Measurements from ENCODE around the gene AMIGO2.

AMIGO2 gene

DNA sequence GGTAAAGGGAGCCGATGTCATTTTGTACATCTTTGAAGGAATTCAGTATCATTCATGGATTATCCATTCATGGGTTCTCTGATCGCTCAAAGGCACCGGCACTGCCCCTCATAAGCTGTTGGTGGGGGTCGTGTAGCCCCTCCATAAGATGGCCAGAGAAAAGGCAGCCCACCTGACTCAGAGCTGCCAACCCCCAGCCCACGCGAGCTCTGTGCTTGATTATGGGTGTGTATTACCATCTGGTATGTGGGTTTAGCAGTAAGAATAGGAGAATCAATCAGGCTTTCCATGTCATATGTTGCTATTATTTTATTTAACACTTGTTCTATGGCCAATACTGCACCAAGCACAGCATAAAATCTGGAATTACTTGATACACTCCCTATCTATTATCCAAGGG is 32.1 kb upstream of the AMIGO2 start (continued):
- TF ChIP-seq SP3 (tag by site-specific recombination; IDR thresholded peaks at IDR 0.05) (no peak), SCRT2 (tag by site-specific recombination; IDR thresholded peaks at IDR 0.05) (no peak), ZNF169 (tag by site-specific recombination; IDR thresholded peaks at IDR 0.05) (no peak), KLF7 (tag by site-specific recombination; IDR thresholded peaks at IDR 0.05; ENCODE audit: borderline replicate concordance) (no peak), ZNF132 (tag by site-specific recombination; IDR thresholded peaks at IDR 0.05; ENCODE audit: borderline replicate concordance) (no peak)
- TF ChIP-seq, protein P1, sequence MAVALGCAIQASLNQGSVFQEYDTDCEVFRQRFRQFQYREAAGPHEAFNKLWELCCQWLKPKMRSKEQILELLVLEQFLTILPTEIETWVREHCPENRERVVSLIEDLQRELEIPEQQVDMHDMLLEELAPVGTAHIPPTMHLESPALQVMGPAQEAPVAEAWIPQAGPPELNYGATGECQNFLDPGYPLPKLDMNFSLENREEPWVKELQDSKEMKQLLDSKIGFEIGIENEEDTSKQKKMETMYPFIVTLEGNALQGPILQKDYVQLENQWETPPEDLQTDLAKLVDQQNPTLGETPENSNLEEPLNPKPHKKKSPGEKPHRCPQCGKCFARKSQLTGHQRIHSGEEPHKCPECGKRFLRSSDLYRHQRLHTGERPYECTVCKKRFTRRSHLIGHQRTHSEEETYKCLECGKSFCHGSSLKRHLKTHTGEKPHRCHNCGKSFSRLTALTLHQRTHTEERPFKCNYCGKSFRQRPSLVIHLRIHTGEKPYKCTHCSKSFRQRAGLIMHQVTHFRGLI (tag by site-specific recombination; IDR thresholded peaks at IDR 0.05): no peak

DNA sequence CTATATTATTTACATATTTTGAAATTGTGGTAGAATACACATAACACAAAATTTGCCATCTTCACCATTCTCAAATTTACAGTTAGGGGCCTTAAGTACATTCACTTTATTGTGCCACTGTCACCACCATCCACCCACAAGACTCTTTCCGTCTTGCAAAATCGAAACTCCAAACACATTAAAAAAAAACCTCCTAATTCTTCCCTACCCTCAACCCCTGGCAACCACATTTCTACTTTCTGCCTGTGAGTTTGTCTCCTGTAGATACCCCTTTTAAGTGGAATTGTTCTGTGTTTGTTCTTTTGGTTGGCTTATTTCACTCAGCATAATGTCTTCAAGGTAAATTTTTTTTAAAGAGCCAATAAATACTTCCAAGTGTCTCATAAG is 31.6 kb upstream of the AMIGO2 start:
- no peak overlapping the region for H3K27ac ChIP-seq (ENCODE audit: extremely low read depth, low read depth, low read length)

DNA sequence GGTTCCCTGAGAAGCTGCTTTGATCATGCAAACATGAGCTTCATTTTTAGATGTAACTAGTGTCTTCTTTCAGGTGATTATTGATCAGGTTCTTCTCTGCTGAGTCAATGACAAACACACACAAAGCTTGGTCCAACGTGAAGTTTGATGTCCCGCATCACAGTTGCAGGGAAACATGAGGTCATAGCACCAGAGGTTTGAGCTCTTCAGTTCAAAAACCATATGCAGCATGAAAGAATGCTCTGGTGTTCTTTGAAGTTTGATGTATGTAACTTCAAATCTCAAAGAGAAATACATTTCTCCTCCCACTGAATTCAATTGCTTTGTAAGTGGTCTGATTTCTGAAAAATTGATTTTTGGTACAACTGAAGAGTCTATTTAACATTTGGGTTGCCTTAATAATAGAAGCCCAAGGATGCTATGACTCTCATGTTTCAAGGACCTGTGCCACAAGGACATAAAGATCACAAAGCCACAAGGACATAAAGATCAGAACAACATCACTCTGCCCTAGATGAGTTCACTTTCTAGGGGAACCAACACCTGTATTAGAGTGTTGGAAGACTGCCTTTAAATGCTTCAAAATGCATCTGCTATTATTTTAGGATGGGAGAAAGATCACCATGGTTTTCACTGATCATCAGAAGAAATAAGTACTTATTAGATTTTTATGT is 31.1 kb upstream of the AMIGO2 start:
- Histone ChIP-seq H3K4me3 (ENCODE audit: low read depth, low read length) (no peak overlapping the region), H3K9me3 (ENCODE audit: control insufficient read depth, insufficient read depth, low read depth, low read length) (no peaks in the 10 kb centered on the region), H3K27ac (ENCODE audit: extremely low read depth, low read depth, low read length) (no peak overlapping the region), H3K36me3 (ENCODE audit: control insufficient read depth in 2 of 2, insufficient read depth in 1 of 2, low read length in 2 of 2) (no peaks in the 10 kb centered on the region), H3K4me1 (ENCODE audit: control insufficient read depth, insufficient read depth, low read length) (no peaks in the 10 kb centered on the region; the same call in 1 of the 2 replicates)
- CTCF ChIA-PET: interaction anchor here (0.6 to 0.7 kb wide), 2 partner anchors 75 to 78 kb away, joined by 3 to 4 read pairs; no protein-coding TSS in a partner anchor
- POLR2A ChIA-PET: no interaction called here
- TF ChIP-seq ZNF624 (tag by site-specific recombination; IDR thresholded peaks at IDR 0.05) (no peak), ZBTB7A (tag by site-specific recombination; IDR thresholded peaks at IDR 0.05; ENCODE audit: low read depth) (no peak), ZNF155 (tag by site-specific recombination; IDR thresholded peaks at IDR 0.05) (no peak), ZNF211 (tag by site-specific recombination; IDR thresholded peaks at IDR 0.05; ENCODE audit: low read depth) (no peak), ZNF747 (tag by site-specific recombination; IDR thresholded peaks at IDR 0.05) (no peak), ZNF366 (tag by site-specific recombination; conservative IDR thresholded peaks at IDR 0.05) (no peak), TRIM28 (IDR thresholded peaks at IDR 0.05; ENCODE audit: borderline replicate concordance, low read length) (no peak)
- TF ChIP-seq, protein P2, sequence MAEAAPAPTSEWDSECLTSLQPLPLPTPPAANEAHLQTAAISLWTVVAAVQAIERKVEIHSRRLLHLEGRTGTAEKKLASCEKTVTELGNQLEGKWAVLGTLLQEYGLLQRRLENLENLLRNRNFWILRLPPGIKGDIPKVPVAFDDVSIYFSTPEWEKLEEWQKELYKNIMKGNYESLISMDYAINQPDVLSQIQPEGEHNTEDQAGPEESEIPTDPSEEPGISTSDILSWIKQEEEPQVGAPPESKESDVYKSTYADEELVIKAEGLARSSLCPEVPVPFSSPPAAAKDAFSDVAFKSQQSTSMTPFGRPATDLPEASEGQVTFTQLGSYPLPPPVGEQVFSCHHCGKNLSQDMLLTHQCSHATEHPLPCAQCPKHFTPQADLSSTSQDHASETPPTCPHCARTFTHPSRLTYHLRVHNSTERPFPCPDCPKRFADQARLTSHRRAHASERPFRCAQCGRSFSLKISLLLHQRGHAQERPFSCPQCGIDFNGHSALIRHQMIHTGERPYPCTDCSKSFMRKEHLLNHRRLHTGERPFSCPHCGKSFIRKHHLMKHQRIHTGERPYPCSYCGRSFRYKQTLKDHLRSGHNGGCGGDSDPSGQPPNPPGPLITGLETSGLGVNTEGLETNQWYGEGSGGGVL (tag by site-specific recombination; IDR thresholded peaks at IDR 0.05): no peak
- TF ChIP-seq, protein P3, sequence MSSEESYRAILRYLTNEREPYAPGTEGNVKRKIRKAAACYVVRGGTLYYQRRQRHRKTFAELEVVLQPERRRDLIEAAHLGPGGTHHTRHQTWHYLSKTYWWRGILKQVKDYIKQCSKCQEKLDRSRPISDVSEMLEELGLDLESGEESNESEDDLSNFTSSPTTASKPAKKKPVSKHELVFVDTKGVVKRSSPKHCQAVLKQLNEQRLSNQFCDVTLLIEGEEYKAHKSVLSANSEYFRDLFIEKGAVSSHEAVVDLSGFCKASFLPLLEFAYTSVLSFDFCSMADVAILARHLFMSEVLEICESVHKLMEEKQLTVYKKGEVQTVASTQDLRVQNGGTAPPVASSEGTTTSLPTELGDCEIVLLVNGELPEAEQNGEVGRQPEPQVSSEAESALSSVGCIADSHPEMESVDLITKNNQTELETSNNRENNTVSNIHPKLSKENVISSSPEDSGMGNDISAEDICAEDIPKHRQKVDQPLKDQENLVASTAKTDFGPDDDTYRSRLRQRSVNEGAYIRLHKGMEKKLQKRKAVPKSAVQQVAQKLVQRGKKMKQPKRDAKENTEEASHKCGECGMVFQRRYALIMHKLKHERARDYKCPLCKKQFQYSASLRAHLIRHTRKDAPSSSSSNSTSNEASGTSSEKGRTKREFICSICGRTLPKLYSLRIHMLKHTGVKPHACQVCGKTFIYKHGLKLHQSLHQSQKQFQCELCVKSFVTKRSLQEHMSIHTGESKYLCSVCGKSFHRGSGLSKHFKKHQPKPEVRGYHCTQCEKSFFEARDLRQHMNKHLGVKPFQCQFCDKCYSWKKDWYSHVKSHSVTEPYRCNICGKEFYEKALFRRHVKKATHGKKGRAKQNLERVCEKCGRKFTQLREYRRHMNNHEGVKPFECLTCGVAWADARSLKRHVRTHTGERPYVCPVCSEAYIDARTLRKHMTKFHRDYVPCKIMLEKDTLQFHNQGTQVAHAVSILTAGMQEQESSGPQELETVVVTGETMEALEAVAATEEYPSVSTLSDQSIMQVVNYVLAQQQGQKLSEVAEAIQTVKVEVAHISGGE (tag by site-specific recombination; conservative IDR thresholded peaks at IDR 0.05; ENCODE audit: low read depth): no peak
- TF ChIP-seq, protein P4, sequence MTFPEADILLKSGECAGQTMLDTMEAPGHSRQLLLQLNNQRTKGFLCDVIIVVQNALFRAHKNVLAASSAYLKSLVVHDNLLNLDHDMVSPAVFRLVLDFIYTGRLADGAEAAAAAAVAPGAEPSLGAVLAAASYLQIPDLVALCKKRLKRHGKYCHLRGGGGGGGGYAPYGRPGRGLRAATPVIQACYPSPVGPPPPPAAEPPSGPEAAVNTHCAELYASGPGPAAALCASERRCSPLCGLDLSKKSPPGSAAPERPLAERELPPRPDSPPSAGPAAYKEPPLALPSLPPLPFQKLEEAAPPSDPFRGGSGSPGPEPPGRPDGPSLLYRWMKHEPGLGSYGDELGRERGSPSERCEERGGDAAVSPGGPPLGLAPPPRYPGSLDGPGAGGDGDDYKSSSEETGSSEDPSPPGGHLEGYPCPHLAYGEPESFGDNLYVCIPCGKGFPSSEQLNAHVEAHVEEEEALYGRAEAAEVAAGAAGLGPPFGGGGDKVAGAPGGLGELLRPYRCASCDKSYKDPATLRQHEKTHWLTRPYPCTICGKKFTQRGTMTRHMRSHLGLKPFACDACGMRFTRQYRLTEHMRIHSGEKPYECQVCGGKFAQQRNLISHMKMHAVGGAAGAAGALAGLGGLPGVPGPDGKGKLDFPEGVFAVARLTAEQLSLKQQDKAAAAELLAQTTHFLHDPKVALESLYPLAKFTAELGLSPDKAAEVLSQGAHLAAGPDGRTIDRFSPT (tag by site-specific recombination; IDR thresholded peaks at IDR 0.05): no peak
- TF ChIP-seq, protein P5, sequence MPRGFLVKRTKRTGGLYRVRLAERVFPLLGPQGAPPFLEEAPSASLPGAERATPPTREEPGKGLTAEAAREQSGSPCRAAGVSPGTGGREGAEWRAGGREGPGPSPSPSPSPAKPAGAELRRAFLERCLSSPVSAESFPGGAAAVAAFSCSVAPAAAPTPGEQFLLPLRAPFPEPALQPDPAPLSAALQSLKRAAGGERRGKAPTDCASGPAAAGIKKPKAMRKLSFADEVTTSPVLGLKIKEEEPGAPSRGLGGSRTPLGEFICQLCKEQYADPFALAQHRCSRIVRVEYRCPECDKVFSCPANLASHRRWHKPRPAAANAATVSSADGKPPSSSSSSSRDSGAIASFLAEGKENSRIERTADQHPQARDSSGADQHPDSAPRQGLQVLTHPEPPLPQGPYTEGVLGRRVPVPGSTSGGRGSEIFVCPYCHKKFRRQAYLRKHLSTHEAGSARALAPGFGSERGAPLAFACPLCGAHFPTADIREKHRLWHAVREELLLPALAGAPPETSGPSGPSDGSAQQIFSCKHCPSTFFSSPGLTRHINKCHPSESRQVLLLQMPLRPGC (tag by site-specific recombination; IDR thresholded peaks at IDR 0.05): no peak

More for the DNA sequence above, 31.6 kb upstream of the AMIGO2 start:
- Histone ChIP-seq H3K36me3 (ENCODE audit: control insufficient read depth in 2 of 2, insufficient read depth in 1 of 2, low read length in 2 of 2) (no peaks in the 10 kb centered on the region), H3K4me3 (ENCODE audit: low read depth, low read length) (no peak overlapping the region), H3K9me3 (ENCODE audit: control insufficient read depth, insufficient read depth, low read depth, low read length) (no peaks in the 10 kb centered on the region), H3K4me1 (ENCODE audit: control insufficient read depth, insufficient read depth, low read length) (no peaks in the 10 kb centered on the region)
- ChIA-PET POLR2A (no interaction called here), CTCF (no interaction called here)
- TF ChIP-seq HOXC10 (CRISPR knock-in tag; IDR thresholded peaks at IDR 0.05) (no peak), ZNF544 (tag by site-specific recombination; IDR thresholded peaks at IDR 0.05) (no peak)
- TF ChIP-seq, protein P6, sequence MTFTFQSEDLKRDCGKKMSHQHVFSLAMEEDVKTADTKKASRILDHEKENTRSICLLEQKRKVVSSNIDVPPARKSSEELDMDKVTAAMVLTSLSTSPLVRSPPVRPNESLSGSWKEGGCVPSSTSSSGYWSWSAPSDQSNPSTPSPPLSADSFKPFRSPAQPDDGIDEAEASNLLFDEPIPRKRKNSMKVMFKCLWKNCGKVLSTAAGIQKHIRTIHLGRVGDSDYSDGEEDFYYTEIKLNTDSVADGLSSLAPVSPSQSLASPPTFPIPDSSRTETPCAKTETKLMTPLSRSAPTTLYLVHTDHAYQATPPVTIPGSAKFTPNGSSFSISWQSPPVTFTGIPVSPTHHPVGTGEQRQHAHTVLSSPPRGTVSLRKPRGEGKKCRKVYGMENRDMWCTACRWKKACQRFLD (tag by site-specific recombination; IDR thresholded peaks at IDR 0.05): no peak

Measured in HEK293 (cell line).